HepG2 (cell line): Measurements from ENCODE around the gene ARF5. TPM values are rescaled to one million over a fixed set of nuclear protein-coding genes. Genes with fewer than 3 reads are reported as not detected.

ENCODE experiments used
- ATF5 ChIP-seq: sonication (generic); formaldehyde crosslinking; IDR thresholded peaks from 2 replicates; pipeline ENCODE4 v1.4.0; 2020; ENCODE audit warnings: mild to moderate bottlenecking, low read depth, missing genetic modification reagents
- CTCF ChIP-seq: sonication (generic); formaldehyde crosslinking; IDR thresholded peaks from 2 replicates; pipeline ENCODE4 v1.5.0; 2020; ENCODE audit warnings: mild to moderate bottlenecking, missing genetic modification reagents, moderate library complexity
- DR1 ChIP-seq: sonication (generic); formaldehyde crosslinking; IDR thresholded peaks from 2 replicates; pipeline ENCODE4 v1.8.0; 2021; ENCODE audit warnings: mild to moderate bottlenecking, missing genetic modification reagents, inconsistent platforms
- ELF1 ChIP-seq: sonication (generic); formaldehyde crosslinking; IDR thresholded peaks from 2 replicates; pipeline ENCODE4 v1.4.0; 2020; ENCODE audit warnings: missing genetic modification reagents
- ERF ChIP-seq: IDR thresholded peaks from 2 replicates; pipeline ENCODE4 v1.6.1; 2018; ENCODE audit warnings: missing biosample characterization, missing genetic modification reagents
- FOXP4 ChIP-seq: sonication (generic); formaldehyde crosslinking; IDR thresholded peaks from 2 replicates; pipeline ENCODE4 v1.4.0; 2020; ENCODE audit warnings: missing genetic modification reagents
- JUN ChIP-seq: sonication (generic); formaldehyde crosslinking; IDR thresholded peaks from 2 replicates; pipeline ENCODE4 v1.4.0; 2020; ENCODE audit warnings: mild to moderate bottlenecking, missing genetic modification reagents
- KDM2A ChIP-seq: sonication (generic); formaldehyde crosslinking; IDR thresholded peaks from 2 replicates; pipeline ENCODE4 v1.4.0; 2020; ENCODE audit warnings: low read depth, missing genetic modification reagents, borderline replicate concordance
- NAIF1 ChIP-seq: sonication (generic); formaldehyde crosslinking; IDR thresholded peaks from 2 replicates; pipeline ENCODE4 v1.5.0; 2020; ENCODE audit warnings: mild to moderate bottlenecking, missing genetic modification reagents, borderline replicate concordance
- ONECUT2 ChIP-seq: sonication (generic); formaldehyde crosslinking; IDR thresholded peaks from 2 replicates; pipeline ENCODE4 v1.4.0; 2020; ENCODE audit warnings: missing genetic modification reagents
- PAX8 ChIP-seq: sonication (generic); formaldehyde crosslinking; IDR thresholded peaks from 2 replicates; pipeline ENCODE4 v1.8.0; 2022; ENCODE audit warnings: mild to moderate bottlenecking, missing genetic modification reagents, borderline replicate concordance
- SIN3B ChIP-seq: fragments of 150-350 bp; IDR thresholded peaks from 2 replicates; pipeline ENCODE4 v1.6.1; 2014; ENCODE audit warnings: low read length
- ZBTB1 ChIP-seq: sonication (generic); formaldehyde crosslinking; IDR thresholded peaks from 2 replicates; pipeline ENCODE4 v1.4.0; 2020; ENCODE audit warnings: missing genetic modification reagents, borderline replicate concordance
- ZFX ChIP-seq: sonication (generic); formaldehyde crosslinking; IDR thresholded peaks from 2 replicates; pipeline ENCODE4 v1.4.0; 2020; ENCODE audit warnings: mild to moderate bottlenecking, low read depth, missing genetic modification reagents, moderate library complexity
- ZNF362 ChIP-seq: sonication (generic); formaldehyde crosslinking; IDR thresholded peaks from 2 replicates; pipeline ENCODE4 v1.4.0; 2020; ENCODE audit warnings: missing genetic modification reagents, mild to moderate bottlenecking, borderline replicate concordance
- ZNF563 ChIP-seq: sonication (generic); formaldehyde crosslinking; IDR thresholded peaks from 2 replicates; pipeline ENCODE4 v1.8.0; 2022; ENCODE audit warnings: mild to moderate bottlenecking, moderate library complexity, missing genetic modification reagents
- ZNF768 ChIP-seq: sonication (generic); formaldehyde crosslinking; IDR thresholded peaks from 2 replicates; pipeline ENCODE4 v1.4.0; 2020; ENCODE audit warnings: missing genetic modification reagents
- polyA plus RNA-seq, 8 experiments: library from polyadenylated mRNA; depleted of rRNA in 3 of 8; stranded (reverse) in 7 of 8; unstranded in 1 of 8; fragments of >200 nt; fragmentation: Illumina TruSeq in 4 of 8; extraction: Trizol in 4 of 8; gene quantifications; 2 replicates each; pipeline versions ENCODE4 v1.2.1 to v1.2.3, GENCODE V29; 2011 to 2016; ENCODE audit warnings: low read depth in 4 of 8, missing spikeins in 1 of 8, mixed read lengths in 1 of 8; ENCODE audit not compliant: insufficient read depth in 1 of 8
- total RNA-seq, 5 experiments: library from RNA; depleted of rRNA; stranded (reverse); fragments of >200 nt; fragmentation: Illumina TruSeq; extraction: Trizol; gene quantifications; 2 replicates each; pipeline ENCODE4 v1.2.3, GENCODE V29; 2016; ENCODE audit warnings: low read depth in 1 of 5
- TF ChIP-seq, protein P1 (sequence below), 2 experiments: IDR thresholded peaks; 2 replicates each; pipeline ENCODE4 v1.6.1; 2011 to 2012; ENCODE audit warnings: low read length in 2 of 2, borderline replicate concordance in 1 of 2, low read depth in 1 of 2, mild to moderate bottlenecking in 1 of 2, moderate library complexity in 1 of 2

Gene ARF5
- total and polyA plus RNA-seq, 2 of the 13 experiments (the other 11 are each of a cell fraction or from before 2014, with no cell fraction given): 109 to 135 TPM

- TF ChIP-seq, protein P1, sequence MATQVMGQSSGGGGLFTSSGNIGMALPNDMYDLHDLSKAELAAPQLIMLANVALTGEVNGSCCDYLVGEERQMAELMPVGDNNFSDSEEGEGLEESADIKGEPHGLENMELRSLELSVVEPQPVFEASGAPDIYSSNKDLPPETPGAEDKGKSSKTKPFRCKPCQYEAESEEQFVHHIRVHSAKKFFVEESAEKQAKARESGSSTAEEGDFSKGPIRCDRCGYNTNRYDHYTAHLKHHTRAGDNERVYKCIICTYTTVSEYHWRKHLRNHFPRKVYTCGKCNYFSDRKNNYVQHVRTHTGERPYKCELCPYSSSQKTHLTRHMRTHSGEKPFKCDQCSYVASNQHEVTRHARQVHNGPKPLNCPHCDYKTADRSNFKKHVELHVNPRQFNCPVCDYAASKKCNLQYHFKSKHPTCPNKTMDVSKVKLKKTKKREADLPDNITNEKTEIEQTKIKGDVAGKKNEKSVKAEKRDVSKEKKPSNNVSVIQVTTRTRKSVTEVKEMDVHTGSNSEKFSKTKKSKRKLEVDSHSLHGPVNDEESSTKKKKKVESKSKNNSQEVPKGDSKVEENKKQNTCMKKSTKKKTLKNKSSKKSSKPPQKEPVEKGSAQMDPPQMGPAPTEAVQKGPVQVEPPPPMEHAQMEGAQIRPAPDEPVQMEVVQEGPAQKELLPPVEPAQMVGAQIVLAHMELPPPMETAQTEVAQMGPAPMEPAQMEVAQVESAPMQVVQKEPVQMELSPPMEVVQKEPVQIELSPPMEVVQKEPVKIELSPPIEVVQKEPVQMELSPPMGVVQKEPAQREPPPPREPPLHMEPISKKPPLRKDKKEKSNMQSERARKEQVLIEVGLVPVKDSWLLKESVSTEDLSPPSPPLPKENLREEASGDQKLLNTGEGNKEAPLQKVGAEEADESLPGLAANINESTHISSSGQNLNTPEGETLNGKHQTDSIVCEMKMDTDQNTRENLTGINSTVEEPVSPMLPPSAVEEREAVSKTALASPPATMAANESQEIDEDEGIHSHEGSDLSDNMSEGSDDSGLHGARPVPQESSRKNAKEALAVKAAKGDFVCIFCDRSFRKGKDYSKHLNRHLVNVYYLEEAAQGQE (IDR thresholded peaks at IDR 0.05; ENCODE audit: borderline replicate concordance in 1 of 2, low read depth in 1 of 2, low read length in 2 of 2): peak in 1 of 2 experiments; percentile 42; a peak in 1 of 4 replicates
- TF ChIP-seq CTCF (0 out of 2 replicates have a peak, but pooled peaks have one; percentile 23), JUN (CRISPR knock-in tag) (peak; percentile 80; the same call in 1 of the 2 replicates), ZNF362 (peak; percentile 48; the same call in 1 of the 2 replicates), ATF5 (CRISPR knock-in tag) (0 out of 2 replicates have a peak, but pooled peaks have one; percentile 59), ZNF768 (CRISPR knock-in tag) (peak; percentile 52; the same call in 1 of the 2 replicates), ZBTB1 (CRISPR knock-in tag) (no peak), ERF (CRISPR knock-in tag) (peak; percentile 49; the same call in 1 of the 2 replicates), ELF1 (peak; percentile 95), KDM2A (CRISPR knock-in tag) (peak; percentile 88; the same call in 1 of the 2 replicates), ZNF563 (CRISPR knock-in tag) (peak; percentile 28; the same call in 1 of the 2 replicates), ONECUT2 (CRISPR knock-in tag) (0 out of 2 replicates have a peak, but pooled peaks have one; percentile 8), FOXP4 (CRISPR knock-in tag) (no peak), PAX8 (0 out of 2 replicates have a peak, but pooled peaks have one; percentile 73), ZFX (peak; percentile 94), NAIF1 (peak; percentile 75; the same call in 1 of the 2 replicates), SIN3B (0 out of 2 replicates have a peak, but pooled peaks have one; percentile 30), DR1 (CRISPR knock-in tag) (peak; percentile 61; the same call in 1 of the 2 replicates)
Measured at GRCh38 chr7:127585044-127585953, 2.9 kb upstream of the ARF5 start, which contains the start of gene GCC1 (continued).
